Keratinocyte (primary cell): ENCODE results near the gene UMODL1. TPM values are rescaled to one million over a fixed set of nuclear protein-coding genes. Genes with fewer than 3 reads are reported as not detected.

Source experiments
- DNase-seq: peaks from one replicate; pipeline ENCODE4 v3.0.0-alpha.2; 2011; ENCODE audit warnings: low read depth, missing footprints, low spot score
- FAIRE-seq: peaks from 2 replicates; lab custom pipeline; 2011; peaks lifted over from hg19 to GRCh38; lab: Jason Lieb, UNC
- H2AFZ ChIP-seq: 2 replicates; pipeline ENCODE4 v1.6.0; 2012; ENCODE audit warnings: low read length, control low read depth, inconsistent platforms; ENCODE audit not compliant: control insufficient read depth
- H3K27ac ChIP-seq: 2 replicates; pipeline ENCODE4 v1.5.1; 2011; ENCODE audit warnings: low read length; ENCODE audit not compliant: control insufficient read depth, insufficient read depth
- H3K27me3 ChIP-seq: 3 replicates; pipeline ENCODE4 v1.6.0; 2011; ENCODE audit warnings: low read length; ENCODE audit not compliant: control insufficient read depth, insufficient read depth; ENCODE audit errors: extremely low read depth
- H3K36me3 ChIP-seq, 2 experiments: 2 replicates in 1 of 2; 3 replicates in 1 of 2; pipeline ENCODE4 v1.5.1; 2011; ENCODE audit warnings: low read length in 2 of 2, mild to moderate bottlenecking in 1 of 2; ENCODE audit not compliant: control insufficient read depth in 2 of 2, insufficient read depth in 2 of 2; ENCODE audit errors: extremely low read depth in 1 of 2
- H3K4me1 ChIP-seq: 3 replicates; pipeline ENCODE4 v1.5.1; 2011; ENCODE audit warnings: low read length; ENCODE audit not compliant: control insufficient read depth, insufficient read depth; ENCODE audit errors: extremely low read depth
- H3K4me2 ChIP-seq: 3 replicates; pipeline ENCODE4 v1.6.0; 2011; ENCODE audit warnings: low read depth, low read length; ENCODE audit not compliant: control insufficient read depth, insufficient read depth; ENCODE audit errors: extremely low read depth
- H3K4me3 ChIP-seq, 3 experiments: fragments of 200-600 bp in 1 of 3; sonication (generic) in 1 of 3; 2 replicates in 2 of 3; 3 replicates in 1 of 3; pipeline ENCODE4 v1.5.1; 2011 to 2016; ENCODE audit warnings: low read length in 3 of 3, mild to moderate bottlenecking in 3 of 3, control low read depth in 2 of 3, inconsistent platforms in 1 of 3, low read depth in 1 of 3, mixed read lengths in 1 of 3, mixed run types in 1 of 3, moderate library complexity in 1 of 3; ENCODE audit not compliant: control insufficient read depth in 2 of 3, insufficient read depth in 2 of 3; ENCODE audit errors: extremely low read depth in 1 of 3
- H3K79me2 ChIP-seq: 2 replicates; pipeline ENCODE4 v1.6.0; 2012; ENCODE audit warnings: low read length; ENCODE audit not compliant: control insufficient read depth, insufficient read depth
- H3K9ac ChIP-seq: 3 replicates; pipeline ENCODE4 v1.6.0; 2011; ENCODE audit warnings: low read length; ENCODE audit not compliant: control insufficient read depth, insufficient read depth; ENCODE audit errors: extremely low read depth
- H3K9me1 ChIP-seq: 3 replicates; pipeline ENCODE4 v1.6.0; 2011; ENCODE audit warnings: low read length; ENCODE audit not compliant: control insufficient read depth, insufficient read depth; ENCODE audit errors: extremely low read depth
- H3K9me3 ChIP-seq: 2 replicates; pipeline ENCODE4 v1.5.1; 2012; ENCODE audit warnings: low read depth, low read length; ENCODE audit not compliant: control insufficient read depth
- H4K20me1 ChIP-seq: 3 replicates; pipeline ENCODE4 v1.6.0; 2011; ENCODE audit warnings: low read length; ENCODE audit not compliant: control insufficient read depth, insufficient read depth; ENCODE audit errors: extremely low read depth
- CTCF ChIP-seq, 3 experiments: IDR thresholded peaks in 1 of 3; conservative IDR thresholded peaks in 1 of 3; optimal IDR thresholded peaks in 1 of 3; 2 replicates in 2 of 3; 3 replicates in 1 of 3; pipeline versions ENCODE3 to v1.5.1; 2011; ENCODE audit warnings: low read length in 3 of 3, mild to moderate bottlenecking in 3 of 3, moderate library complexity in 2 of 3, control low read depth in 1 of 3, inconsistent platforms in 1 of 3; ENCODE audit not compliant: insufficient read depth in 2 of 3; ENCODE audit errors: extremely low read depth in 1 of 3
- EZH2 ChIP-seq: IDR thresholded peaks from one replicate; pipeline ENCODE4 v1.6.1; 2012; ENCODE audit warnings: inconsistent platforms, mild to moderate bottlenecking, low read length, moderate library complexity
- dilution Hi-C: fragments of 300-500 bp; cut with MboI; formaldehyde crosslinking; loops from one replicate; pipeline ENCODE4 v1.7.0; 2020; ENCODE audit warnings: low sequenced_read_pairs; ENCODE audit not compliant: extremely low pct_ligation_motif_present
- polyA plus RNA-seq, 5 experiments: library from polyadenylated mRNA; depleted of rRNA in 3 of 5; stranded (reverse) in 3 of 5; stranded (forward) in 1 of 5; unstranded in 1 of 5; fragments of >200 nt; gene quantifications; 1 replicate in 1 of 5; 2 replicates in 3 of 5; 3 replicates in 1 of 5; pipeline versions ENCODE4 v1.2.1 to v1.2.3, GENCODE V29; 2011 to 2012; ENCODE audit warnings: missing spikeins in 2 of 5, low read depth in 1 of 5, low replicate concordance in 1 of 5

Gene UMODL1
- polyA plus RNA-seq, 1 donor (not counting 4 experiments of a cell fraction or from before 2014, with no cell fraction given): 0.03 TPM

- TF ChIP-seq CTCF (optimal IDR thresholded peaks at IDR 0.05 in 1 of 3, IDR thresholded peaks at IDR 0.05 in 1 of 3, conservative IDR thresholded peaks at IDR 0.05 in 1 of 3; ENCODE audit: extremely low read depth in 1 of 3, insufficient read depth in 2 of 3, low read length in 3 of 3): no peak
- TF ChIP-seq EZH2: no peak
- peaks cover 13% of the 10 kb centered on the region for H3K4me1 ChIP-seq
- H3K79me2 ChIP-seq: no peaks in the 10 kb centered on the region
- H3K4me2 ChIP-seq: no peak overlapping the region
- H3K9me1 ChIP-seq: no peaks in the 10 kb centered on the region
- no peaks in the 10 kb centered on the region for H4K20me1 ChIP-seq
- peaks cover 10% of the 10 kb centered on the region for H3K27me3 ChIP-seq
- H2AFZ ChIP-seq: no peak overlapping the region
- no peak overlapping the region for H3K4me3 ChIP-seq
- no peaks in the 10 kb centered on the region for H3K9me3 ChIP-seq
- H3K36me3 ChIP-seq: no peaks in the 10 kb centered on the region
- no peak overlapping the region for H3K27ac ChIP-seq
- DNase-seq: no peak
- no peak for FAIRE-seq
- H3K9ac ChIP-seq: no peak overlapping the region
- dilution Hi-C loops: no loop called here
Measured at GRCh38 chr21:42101246-42101645, 30.1 kb downstream of the UMODL1 start.

GRCh38 chr21:42102076-42102475, 31.0 kb downstream of the UMODL1 start:
- FAIRE-seq: no peak

More at GRCh38 chr21:42102076-42102475, 31.0 kb downstream of the UMODL1 start:
- Histone ChIP-seq H3K79me2 (no peaks in the 10 kb centered on the region), H3K36me3 (no peaks in the 10 kb centered on the region), H3K4me1 (peaks cover 13% of the 10 kb centered on the region), H3K4me3 (no peak overlapping the region), H3K9me1 (no peaks in the 10 kb centered on the region), H3K27ac (no peak overlapping the region), H3K4me2 (no peak overlapping the region), H4K20me1 (no peaks in the 10 kb centered on the region), H2AFZ (no peak overlapping the region), H3K9ac (no peak overlapping the region), H3K27me3 (peaks cover 14% of the 10 kb centered on the region), H3K9me3 (no peaks in the 10 kb centered on the region)
- TF ChIP-seq CTCF (optimal IDR thresholded peaks at IDR 0.05 in 1 of 3, IDR thresholded peaks at IDR 0.05 in 1 of 3, conservative IDR thresholded peaks at IDR 0.05 in 1 of 3; ENCODE audit: extremely low read depth in 1 of 3, insufficient read depth in 2 of 3, low read length in 3 of 3): no peak
- no peak for TF ChIP-seq EZH2
- no peak for DNase-seq
- dilution Hi-C loops: no loop called here
